ENCODE measurements around the gene KIAA1217.

The KIAA1217 gene

DNA sequence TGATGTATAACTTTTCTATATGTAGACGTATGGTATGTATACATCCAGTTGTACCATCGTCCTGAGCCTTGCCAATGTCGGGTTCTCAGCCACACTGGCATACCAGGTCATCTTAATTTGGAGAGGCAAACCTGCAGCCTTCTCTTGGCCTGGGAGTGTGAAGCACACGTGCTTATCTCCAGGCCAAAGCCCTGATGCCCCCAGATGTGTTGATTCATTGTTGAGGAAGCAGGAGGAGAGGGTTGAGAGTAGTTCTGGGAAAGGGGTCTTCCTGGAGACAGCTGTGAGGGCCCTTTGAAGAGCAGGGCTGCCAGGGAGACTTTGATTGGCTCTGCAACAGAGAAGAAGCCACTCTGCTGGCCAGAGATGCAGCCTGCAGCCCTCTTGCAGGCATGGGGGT lies 359.1 kb downstream of the KIAA1217 start:
- no peak for DNase-seq

DNA sequence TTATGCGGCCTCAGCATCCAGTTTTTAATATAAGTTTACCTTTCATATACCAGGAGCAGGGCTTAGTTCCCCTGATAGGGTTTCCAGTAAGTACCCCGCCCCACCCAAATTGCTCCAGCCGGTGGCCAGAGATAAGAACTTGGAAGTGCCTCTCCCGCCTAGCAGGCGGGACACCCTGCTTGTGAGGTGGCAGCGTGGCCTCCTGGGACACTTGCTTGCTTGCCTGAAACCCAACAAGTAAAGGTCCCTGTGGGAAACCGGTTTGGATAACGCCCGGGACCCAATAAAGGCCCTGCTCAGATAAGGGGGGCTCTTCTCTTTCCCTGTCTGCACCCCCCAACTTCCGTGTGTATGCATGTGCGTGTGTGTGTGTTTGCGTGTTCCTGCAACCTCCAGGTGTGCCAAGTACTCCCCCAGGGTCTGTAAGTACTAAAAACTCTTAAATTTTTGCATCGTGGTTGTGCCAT lies 360.4 kb downstream of the KIAA1217 start:
- no peak for DNase-seq

DNA sequence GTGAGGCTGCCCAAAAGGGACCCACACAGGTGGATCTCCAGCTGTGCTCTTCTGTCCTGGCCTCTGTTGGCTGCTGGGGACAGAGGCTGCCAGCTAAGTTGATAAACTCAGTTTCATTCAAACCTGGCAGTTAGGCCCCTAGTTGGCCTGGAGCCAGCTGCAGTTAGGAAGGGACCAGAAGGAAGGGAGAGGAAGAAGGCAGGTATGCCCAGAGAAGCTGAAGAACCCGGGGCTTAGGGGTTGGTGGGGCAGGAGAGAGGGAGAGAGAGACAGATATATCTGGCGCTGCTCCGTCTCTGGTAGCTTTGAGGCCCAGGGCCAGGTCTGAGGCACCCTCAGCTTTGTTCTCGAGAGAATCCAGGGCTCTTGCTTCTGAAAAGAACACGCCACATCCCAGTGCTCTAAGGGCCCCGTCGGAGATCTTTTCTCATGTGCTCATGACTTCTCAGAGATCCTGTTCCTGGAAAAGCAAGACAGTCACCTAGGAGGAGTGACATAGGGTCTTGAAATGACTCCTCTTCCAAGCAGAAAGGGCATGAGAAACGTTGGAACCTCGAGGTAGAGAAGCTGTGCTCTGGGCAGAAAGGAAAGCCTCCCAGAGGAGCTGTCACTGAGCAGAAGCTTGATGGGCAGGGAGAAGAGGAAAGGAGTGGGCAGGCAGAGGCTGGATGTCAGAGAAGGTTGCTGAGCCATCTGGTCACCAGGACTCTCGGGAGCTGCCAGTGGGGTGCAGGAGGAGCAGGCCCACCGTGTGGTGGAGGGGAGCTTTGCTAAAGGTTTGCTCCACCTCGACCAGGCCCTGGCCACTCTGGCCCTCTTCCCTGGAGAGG lies 361.1 kb downstream of the KIAA1217 start:
- no peak for DNase-seq

DNA sequence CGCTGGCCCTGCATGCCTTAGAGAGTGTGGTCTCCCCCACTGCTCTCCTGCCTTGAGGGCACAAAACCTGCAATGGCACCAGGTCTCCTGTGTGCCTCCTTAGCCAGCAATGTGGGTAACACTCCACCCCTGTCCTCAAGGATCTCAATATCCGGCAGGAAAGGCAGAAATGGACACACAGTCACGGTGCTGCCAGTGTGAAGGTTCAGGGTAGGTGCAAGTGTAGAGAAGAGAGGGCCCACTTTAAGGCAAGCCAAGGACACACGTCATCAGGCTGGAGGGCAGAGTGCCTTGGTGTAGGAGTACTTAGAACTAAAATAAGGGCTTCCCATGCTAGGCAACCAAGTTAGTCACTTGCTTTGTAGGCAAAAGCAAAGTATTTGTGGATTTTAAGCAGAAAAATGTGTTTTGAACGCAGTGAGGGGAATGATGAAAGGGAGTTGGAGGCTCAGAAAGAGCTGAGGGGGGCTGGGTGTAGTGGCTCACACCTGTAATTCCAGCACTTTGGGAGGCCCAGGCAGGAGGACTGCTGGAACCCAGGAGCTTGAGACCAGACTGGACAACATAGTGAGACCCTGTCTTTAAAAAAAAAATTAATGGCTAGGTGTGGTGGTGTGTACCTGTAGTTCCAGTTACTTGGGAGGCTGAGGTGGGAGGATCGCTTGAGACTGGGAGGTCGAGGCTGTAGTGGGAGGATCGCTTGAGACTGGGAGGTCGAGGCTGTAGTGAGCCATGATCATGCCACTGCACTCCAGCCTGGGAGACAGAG lies 361.9 kb downstream of the KIAA1217 start:
- no peak for DNase-seq

DNA sequence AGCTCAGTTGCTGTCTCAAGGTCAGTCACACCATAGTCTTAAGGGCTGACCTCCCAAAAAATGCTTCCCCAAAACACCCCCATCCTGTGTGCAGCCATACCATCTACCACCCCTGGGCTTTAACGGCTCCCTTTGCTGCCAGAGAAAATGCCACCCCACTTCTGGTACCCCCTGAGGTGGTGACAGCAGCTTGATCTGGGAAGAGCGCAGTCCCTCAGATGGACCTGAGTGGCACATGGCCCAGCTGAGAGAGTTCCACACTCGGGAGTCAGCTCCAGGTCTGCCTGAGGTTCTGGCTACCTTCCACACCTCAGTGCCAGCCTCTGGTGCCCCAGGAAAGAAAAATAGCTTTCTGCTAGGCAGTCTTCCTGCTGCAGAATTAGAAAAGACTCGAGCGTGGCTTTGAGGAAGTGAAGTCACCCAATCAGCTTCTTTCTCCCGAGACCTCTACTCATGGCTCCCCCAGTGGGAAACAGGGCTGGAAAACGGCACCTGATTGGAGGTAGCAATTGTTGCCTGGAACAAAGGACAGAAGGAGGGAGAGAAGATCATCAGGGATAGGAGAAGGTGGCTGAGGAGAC lies 363.0 kb downstream of the KIAA1217 start:
- DNase-seq, result no peak

DNA sequence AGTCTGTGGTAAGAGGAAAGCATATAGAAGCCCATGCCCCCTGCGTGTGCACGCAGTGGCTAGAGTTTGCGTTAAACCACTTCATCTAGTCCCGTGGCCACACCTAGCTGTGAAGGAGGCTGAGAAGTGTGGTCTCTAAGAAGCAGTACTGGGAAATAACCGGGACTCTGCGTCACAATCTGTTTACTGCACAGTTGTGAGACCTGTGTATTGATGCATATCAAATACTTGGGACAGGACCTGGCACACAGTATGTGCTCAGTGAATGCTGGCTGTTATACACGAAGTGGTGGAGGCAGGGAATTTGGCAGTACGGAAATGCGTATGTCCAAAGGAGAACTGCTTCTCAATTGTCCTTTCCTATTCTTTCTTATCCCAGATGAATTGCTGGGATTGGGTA lies 365.2 kb downstream of the KIAA1217 start:
- no peak for DNase-seq

DNA sequence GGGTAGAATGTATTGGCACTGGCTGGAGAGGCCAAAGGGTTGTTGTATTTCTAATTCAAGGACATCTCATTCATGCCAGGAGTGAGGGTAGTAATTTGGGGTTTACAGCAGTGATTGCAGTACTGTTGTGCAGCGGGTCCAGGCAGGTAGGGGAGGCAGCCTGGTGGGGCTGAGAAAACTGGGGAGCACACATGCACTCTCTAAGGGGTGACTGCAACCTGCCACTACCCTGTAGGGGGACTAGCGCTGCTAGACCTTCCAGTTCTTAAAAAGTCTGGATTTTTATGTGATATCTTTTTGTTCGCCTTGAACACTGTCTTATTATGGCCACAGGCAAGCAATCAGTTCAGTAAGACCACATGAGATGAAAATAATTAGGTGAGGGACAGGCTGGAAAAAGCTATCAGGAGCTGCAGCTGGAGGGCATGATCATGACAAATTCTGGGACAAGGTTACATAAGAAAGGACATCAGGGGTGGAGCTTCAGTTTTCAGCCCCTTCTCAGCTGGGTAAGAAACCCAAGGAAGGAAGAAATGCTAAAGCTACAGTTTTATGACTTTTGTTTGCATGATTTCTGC lies 365.7 kb downstream of the KIAA1217 start:
- DNase-seq, result no peak

DNA sequence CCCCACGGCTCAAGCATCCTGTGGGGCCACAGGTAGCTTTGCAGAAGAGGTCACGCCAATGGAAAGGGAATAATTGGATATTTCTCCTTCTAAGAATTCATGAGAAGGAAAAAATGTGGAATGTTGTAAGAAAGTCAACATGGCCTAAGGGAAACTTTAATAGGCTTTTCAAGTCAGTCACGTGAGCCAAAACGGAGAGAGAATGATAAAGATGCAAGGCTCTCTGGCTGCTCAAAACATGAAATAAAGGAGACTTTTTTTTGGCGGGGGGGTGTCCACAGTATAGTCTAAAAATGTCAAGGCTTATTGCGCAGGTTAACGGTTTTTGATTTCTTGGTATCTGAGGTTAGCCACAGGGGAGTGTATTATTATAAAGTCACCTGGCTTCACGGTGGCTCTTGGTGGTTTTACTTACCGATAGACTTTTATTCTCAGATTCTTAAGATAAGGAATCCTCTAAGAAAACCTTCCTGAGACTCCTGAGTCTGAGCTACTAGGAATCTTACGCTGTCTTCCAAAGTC lies 366.6 kb downstream of the KIAA1217 start:
- no peak for DNase-seq

DNA sequence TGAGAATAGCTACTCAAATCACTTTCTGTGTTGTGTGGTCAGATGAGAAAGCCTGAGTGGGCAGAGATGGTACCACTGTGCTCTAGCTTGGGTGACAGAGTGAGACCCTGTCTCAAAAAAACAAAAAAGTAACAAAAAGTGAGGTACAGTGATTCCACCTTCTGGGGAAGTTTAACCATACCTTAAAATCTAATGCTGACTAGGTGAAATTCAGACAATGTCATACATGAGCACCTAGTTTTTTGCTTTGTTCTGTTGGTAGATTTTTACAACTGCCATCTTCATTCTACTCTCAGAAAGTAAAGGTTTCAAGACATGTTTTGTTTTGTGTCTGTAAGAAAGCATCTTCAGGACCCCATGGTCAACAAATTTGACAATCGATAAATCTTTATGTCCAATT lies 370.5 kb downstream of the KIAA1217 start:
- DNase-seq, result no peak

DNA sequence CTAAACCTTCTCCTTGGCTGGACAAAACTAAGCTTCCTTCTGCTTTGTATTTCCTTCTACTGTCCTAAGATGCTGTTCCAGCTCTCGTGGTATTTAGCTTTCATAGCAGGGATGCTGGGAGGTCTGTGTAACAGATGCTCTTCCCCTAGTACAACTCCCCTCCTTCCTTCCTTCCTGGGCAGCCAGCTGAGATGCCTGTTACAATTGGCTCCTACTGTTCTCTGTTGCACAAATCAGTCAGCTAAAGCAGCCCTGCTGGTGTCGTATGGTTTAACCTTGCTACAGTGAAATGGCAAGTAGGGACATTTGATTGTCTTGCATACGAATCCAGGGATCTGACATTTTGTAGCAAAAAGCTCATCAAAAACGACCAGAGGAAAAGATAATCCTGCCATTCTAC lies 371.0 kb downstream of the KIAA1217 start:
- DNase-seq, result no peak

DNA sequence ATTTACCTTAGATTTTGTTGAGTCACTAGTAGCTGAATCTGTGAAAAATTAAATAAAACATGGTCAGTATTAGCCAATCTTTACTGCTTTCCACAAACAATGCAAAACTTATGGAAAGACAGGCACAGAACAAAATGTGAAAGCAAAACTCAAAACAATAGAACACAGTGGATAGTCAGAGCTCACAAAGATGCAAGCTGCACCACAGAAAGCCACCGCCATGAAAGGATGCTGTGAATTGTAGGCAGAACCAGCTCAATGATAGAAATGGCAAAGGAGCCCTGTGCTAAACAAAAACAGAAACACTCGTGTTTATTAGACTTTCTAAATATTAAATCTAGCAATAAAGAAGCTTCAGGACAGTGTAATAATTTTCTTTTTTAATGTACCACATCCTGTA lies 380.3 kb downstream of the KIAA1217 start:
- no peak for DNase-seq

DNA sequence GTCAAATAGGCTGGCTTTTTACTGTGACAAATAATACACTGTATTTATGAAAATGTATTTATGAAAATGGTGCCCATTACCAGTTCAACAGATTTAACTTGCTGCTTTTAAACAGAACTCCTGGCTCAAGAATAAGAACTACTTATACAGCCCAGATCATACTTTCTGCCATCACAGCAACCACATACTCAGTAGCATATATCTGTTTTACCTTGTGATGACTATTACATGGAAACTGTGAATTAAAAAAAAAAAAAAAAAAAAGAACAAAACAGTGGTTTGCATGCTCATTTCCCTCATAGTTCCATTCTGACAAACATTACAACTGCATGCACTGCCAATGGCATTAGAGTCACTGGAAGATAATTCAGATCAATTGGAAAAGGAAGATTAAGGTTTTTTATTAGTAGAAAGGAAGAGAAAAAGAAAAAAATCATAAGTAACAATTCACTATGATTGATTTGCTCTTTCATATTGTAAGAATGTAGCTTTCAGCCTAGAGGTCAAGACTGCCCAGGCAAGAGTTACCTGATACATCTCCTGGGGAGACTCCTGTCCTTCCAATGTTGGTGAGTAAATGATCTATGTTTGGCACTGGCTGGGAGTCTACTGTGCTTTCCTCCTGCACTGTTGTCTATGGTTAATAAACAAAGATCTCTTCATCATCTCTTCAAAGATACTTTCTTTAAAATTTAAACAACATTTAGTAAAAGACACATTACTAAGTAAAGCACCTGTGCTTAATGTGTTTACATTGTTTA lies 381.9 kb downstream of the KIAA1217 start:
- no peak for DNase-seq

DNA sequence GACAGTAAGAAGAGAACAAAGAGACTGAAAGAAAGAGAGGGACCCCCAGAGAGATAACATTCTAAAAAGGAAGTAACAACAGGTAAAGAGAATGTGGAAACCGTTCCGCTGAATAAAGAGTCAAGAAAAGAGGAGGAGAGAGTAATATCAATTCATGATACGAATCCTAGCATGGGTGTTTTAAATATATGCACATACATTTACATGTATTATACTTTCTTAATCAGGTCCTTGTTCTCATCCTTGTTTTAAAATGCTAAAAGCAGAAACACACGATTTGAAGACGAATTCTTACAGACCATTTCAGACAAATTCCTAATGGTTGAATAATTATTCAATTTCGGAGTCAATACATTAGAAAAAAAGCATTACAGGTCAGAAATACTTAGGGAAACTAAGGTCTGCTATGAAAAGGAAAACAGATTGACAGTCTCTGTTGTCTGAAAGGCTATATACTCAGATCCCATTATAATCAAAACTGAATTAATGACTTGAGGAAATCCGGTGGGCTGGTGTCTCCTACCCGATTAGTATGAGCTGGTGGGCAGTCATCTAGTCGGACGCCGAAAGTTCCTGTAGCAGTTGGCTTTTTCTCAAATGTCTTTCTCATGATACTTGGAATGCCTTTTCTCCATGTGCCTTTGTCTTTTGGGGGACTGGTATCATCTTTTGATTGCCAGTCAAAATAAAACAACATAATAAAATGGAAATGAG lies 387.4 kb downstream of the KIAA1217 start:
- no peak for DNase-seq

DNA sequence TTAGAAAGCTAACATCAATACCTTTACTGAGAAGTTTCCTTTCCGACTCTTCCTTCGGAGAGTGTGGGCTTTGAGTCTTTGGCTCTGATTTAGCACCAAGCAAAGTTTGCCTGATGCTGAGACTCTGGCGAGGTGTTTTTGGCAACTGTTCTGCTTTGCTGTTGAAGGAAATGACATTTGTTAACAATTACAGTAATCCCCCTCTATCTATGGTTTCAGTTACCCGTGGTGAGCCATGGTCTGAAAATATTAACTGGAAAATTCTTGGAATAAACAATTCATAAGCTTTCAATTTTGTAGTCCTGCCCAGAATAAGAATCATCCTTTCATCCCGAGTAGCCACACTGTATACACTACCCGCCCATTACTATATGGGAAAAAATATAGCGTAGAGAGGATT lies 388.5 kb downstream of the KIAA1217 start:
- DNase-seq, result no peak
